NCI-H2171 treated with DMSO at 0.1 percent for 48 hours (cell line): Measurements from ENCODE around the gene OSBPL10.

Experiments
- DNase-seq: peaks from one replicate; lab custom pipeline; 2025; lab: John Stamatoyannopoulos, UW

OSBPL10 gene

GRCh38 chr3:31841515-31841914 lies 139.5 kb downstream of the OSBPL10 start:
- DNase-seq: no peak

GRCh38 chr3:31840252-31840651 lies 140.8 kb downstream of the OSBPL10 start:
- DNase-seq: no peak

GRCh38 chr3:31839144-31839917 lies 141.7 kb downstream of the OSBPL10 start:
- no peak for DNase-seq

- DNase-seq: no peak
Observed at GRCh38 chr3:31836131-31837075, 144.7 kb downstream of the OSBPL10 start.

- DNase-seq: no peak
Observed at GRCh38 chr3:31833391-31834190, 147.5 kb downstream of the OSBPL10 start.

- no peak for DNase-seq
Observed at GRCh38 chr3:31832551-31832950, 148.5 kb downstream of the OSBPL10 start.

- DNase-seq: peak; percentile 17
Observed at GRCh38 chr3:31831591-31831990, 149.5 kb downstream of the OSBPL10 start.

- no peak for DNase-seq
Observed at GRCh38 chr3:31829826-31830426, 151.1 kb downstream of the OSBPL10 start.

- DNase-seq: no peak
Observed at GRCh38 chr3:31829010-31829409, 152.1 kb downstream of the OSBPL10 start.

GRCh38 chr3:31828007-31828406 lies 153.1 kb downstream of the OSBPL10 start:
- no peak for DNase-seq

GRCh38 chr3:31823184-31823583 lies 157.9 kb downstream of the OSBPL10 start:
- no peak for DNase-seq

GRCh38 chr3:31821118-31821517 lies 159.9 kb downstream of the OSBPL10 start:
- DNase-seq: no peak

- no peak for DNase-seq
Observed at GRCh38 chr3:31819441-31819840, 161.6 kb downstream of the OSBPL10 start.

GRCh38 chr3:31817411-31817966 lies 163.6 kb downstream of the OSBPL10 start:
- no peak for DNase-seq

- DNase-seq: peak; percentile 23
Observed at GRCh38 chr3:31815631-31816440, 165.2 kb downstream of the OSBPL10 start.

- DNase-seq: no peak
Observed at GRCh38 chr3:31815006-31815405, 166.1 kb downstream of the OSBPL10 start.

GRCh38 chr3:31813686-31814085 lies 167.4 kb downstream of the OSBPL10 start:
- DNase-seq: no peak

GRCh38 chr3:31813197-31813596 lies 167.9 kb downstream of the OSBPL10 start:
- no peak for DNase-seq

- no peak for DNase-seq
Observed at GRCh38 chr3:31810991-31811433, 170.1 kb downstream of the OSBPL10 start.

GRCh38 chr3:31808143-31808720 lies 172.8 kb downstream of the OSBPL10 start:
- DNase-seq: no peak
